HepG2 (cell line): ENCODE data around the gene FUT6. TPM values are rescaled to one million over a fixed set of nuclear protein-coding genes. Genes with fewer than 3 reads are reported as not detected.

ENCODE experiments used
- ATAC-seq: fragments of 200-7000 bp; cut with Tn5 transposase; 3 replicates; pipeline ENCODE4 v1.9.1; 2020; ENCODE audit warnings: mild to moderate bottlenecking, moderate library complexity
- BruUV-seq: library from RNA; stranded (reverse); fragments of 400-500 nt; replicated peaks from 2 replicates; lab custom pipeline; 2021; lab: Mats Ljungman, UMichigan
- CTCF ChIA-PET: fragments of 300-600 bp; formaldehyde crosslinking; extraction: SDS; loops from one replicate; lab custom pipeline; 2021; ENCODE audit warnings: low total read pairs, inconsistent platforms, low intra/inter-chr PET ratio; lab: Yijun Ruan, JAX
- POLR2A ChIA-PET: fragments of 350-600 bp; sonication (Branson Sonifier 250); formaldehyde crosslinking; loops from one replicate; lab custom pipeline; 2020; ENCODE audit warnings: antibody characterized with exemption, inconsistent platforms; lab: Yijun Ruan, JAX
- DNase-seq: peaks from one replicate; pipeline ENCODE4 v3.0.0-alpha.2; 2015; ENCODE audit warnings: low spot score
- FAIRE-seq: peaks from 3 replicates; lab custom pipeline; 2011; peaks lifted over from hg19 to GRCh38; lab: Jason Lieb, UNC
- H2AFZ ChIP-seq: one replicate; pipeline ENCODE4 v1.6.1; 2011; ENCODE audit warnings: low read length, inconsistent platforms
- H3K27ac ChIP-seq: fragments of 300-600 bp; 3 replicates; pipeline ENCODE4 v1.8.0; 2011; ENCODE audit warnings: mixed run types, mild to moderate bottlenecking, mixed read lengths, low read length, inconsistent platforms; ENCODE audit not compliant: insufficient read depth; ENCODE audit errors: extremely low read length
- H3K27me3 ChIP-seq, 2 experiments: fragments of 200-600 bp in 1 of 2; 2 replicates in 1 of 2; 3 replicates in 1 of 2; pipeline versions ENCODE4 v1.6.0 to v1.8.0; 2011; ENCODE audit warnings: low read length in 2 of 2, mild to moderate bottlenecking in 2 of 2, moderate library complexity in 2 of 2, inconsistent platforms in 1 of 2; ENCODE audit not compliant: insufficient read depth in 2 of 2, control insufficient read depth in 1 of 2
- H3K36me3 ChIP-seq, 2 experiments: fragments of 200-600 bp in 1 of 2; replicated peaks in 1 of 2; 2 replicates in 1 of 2; 3 replicates in 1 of 2; pipeline versions ENCODE4 v1.5.1 to v1.8.0; 2011; ENCODE audit warnings: low read length in 2 of 2, inconsistent platforms in 1 of 2; ENCODE audit not compliant: insufficient read depth in 2 of 2, control insufficient read depth in 1 of 2
- H3K4me1 ChIP-seq: 2 replicates; pipeline ENCODE4 v1.5.1; 2012; ENCODE audit warnings: low read length, inconsistent platforms; ENCODE audit not compliant: insufficient read depth
- H3K4me2 ChIP-seq: 2 replicates; pipeline ENCODE4 v1.6.0; 2011; ENCODE audit warnings: low read depth, low read length, inconsistent platforms
- H3K4me3 ChIP-seq, 3 experiments: fragments of 200-600 bp in 1 of 3; sonication (generic), shearing (Covaris generic) in 1 of 3; replicated peaks in 1 of 3; 2 replicates each; pipeline ENCODE4 v1.5.1; 2011 to 2016; ENCODE audit warnings: low read length in 3 of 3, inconsistent platforms in 2 of 3, low read depth in 2 of 3, mild to moderate bottlenecking in 2 of 3, control low read depth in 1 of 3, mixed read lengths in 1 of 3; ENCODE audit not compliant: insufficient read depth in 1 of 3
- H3K79me2 ChIP-seq: one replicate; pipeline ENCODE4 v1.6.1; 2011; ENCODE audit warnings: low read length, inconsistent platforms; ENCODE audit not compliant: insufficient read depth
- H3K9ac ChIP-seq: 2 replicates; pipeline ENCODE4 v1.6.0; 2011; ENCODE audit warnings: mild to moderate bottlenecking, low read depth, low read length, inconsistent platforms; ENCODE audit not compliant: insufficient read depth
- H3K9me3 ChIP-seq: 2 replicates; pipeline ENCODE4 v1.5.1; 2012; ENCODE audit warnings: mild to moderate bottlenecking, low read length
- H4K20me1 ChIP-seq: 2 replicates; pipeline ENCODE4 v1.6.0; 2011; ENCODE audit warnings: inconsistent platforms, mild to moderate bottlenecking, low read length, moderate library complexity; ENCODE audit not compliant: insufficient read depth
- AGO2 ChIP-seq: fragments of 200-400 bp; formaldehyde crosslinking; optimal IDR thresholded peaks from 2 replicates; pipeline ENCODE3; 2017; ENCODE audit warnings: mild to moderate bottlenecking, low read depth, low read length, moderate library complexity
- HOXA3 ChIP-seq: sonication (generic); formaldehyde crosslinking; IDR thresholded peaks from 2 replicates; pipeline ENCODE4 v1.5.0; 2020; ENCODE audit warnings: missing genetic modification reagents
- MATR3 ChIP-seq: sonication (generic); formaldehyde crosslinking; IDR thresholded peaks from 2 replicates; pipeline ENCODE4 v1.4.0; 2020; ENCODE audit warnings: missing genetic modification reagents
- PTBP1 ChIP-seq: fragments of 200-400 bp; formaldehyde crosslinking; IDR thresholded peaks from 2 replicates; pipeline ENCODE4 v1.6.1; 2018; ENCODE audit warnings: low read length, low read depth; ENCODE audit not compliant: poor library complexity, severe bottlenecking
- ZBTB38 ChIP-seq: sonication (generic); formaldehyde crosslinking; IDR thresholded peaks from 2 replicates; pipeline ENCODE4 v1.5.1; 2020; ENCODE audit warnings: mild to moderate bottlenecking, missing genetic modification reagents
- ZNF788 ChIP-seq: sonication (generic); formaldehyde crosslinking; IDR thresholded peaks from 2 replicates; pipeline ENCODE4 v1.5.0; 2020; ENCODE audit warnings: mild to moderate bottlenecking, missing genetic modification reagents, borderline replicate concordance
- ZSCAN22 ChIP-seq: sonication (generic); formaldehyde crosslinking; IDR thresholded peaks from 2 replicates; pipeline ENCODE4 v1.4.0; 2020; ENCODE audit warnings: mild to moderate bottlenecking, missing genetic modification reagents
- WGBS: methylation state at CpG from one replicate; pipeline ENCODE4 v1.1.6; 2017; ENCODE audit warnings: low lambda C conversion rate; 5-methylcytosine and 5-hydroxymethylcytosine counted together
- in situ Hi-C: cut with HindIII; loops from 2 replicates; pipeline ENCODE4 v1.10.0; 2017; ENCODE audit warnings: low pct_unique_long_range_greater_than_20kb; ENCODE audit not compliant: extremely low pct_ligation_motif_present
- intact Hi-C: fragments of 100-400 bp; cut with micrococcal nuclease; formaldehyde crosslinking; loops from one replicate; pipeline ENCODE4 v1.10.0; 2022; ENCODE audit not compliant: unreplicated experiment
- polyA plus RNA-seq, 8 experiments: library from polyadenylated mRNA; depleted of rRNA in 3 of 8; stranded (reverse) in 7 of 8; unstranded in 1 of 8; fragments of >200 nt; fragmentation: Illumina TruSeq in 4 of 8; extraction: Trizol in 4 of 8; gene quantifications; 2 replicates each; pipeline versions ENCODE4 v1.2.1 to v1.2.3, GENCODE V29; 2011 to 2016; ENCODE audit warnings: low read depth in 4 of 8, missing spikeins in 1 of 8, mixed read lengths in 1 of 8; ENCODE audit not compliant: insufficient read depth in 1 of 8
- total RNA-seq, 5 experiments: library from RNA; depleted of rRNA; stranded (reverse); fragments of >200 nt; fragmentation: Illumina TruSeq; extraction: Trizol; gene quantifications; 2 replicates each; pipeline ENCODE4 v1.2.3, GENCODE V29; 2016; ENCODE audit warnings: low read depth in 1 of 5
- TF ChIP-seq, protein P1 (sequence below): sonication (generic); formaldehyde crosslinking; IDR thresholded peaks from 2 replicates; pipeline ENCODE4 v1.4.0; 2020; ENCODE audit warnings: missing genetic modification reagents
- TF ChIP-seq, protein P2 (sequence below), 2 experiments: sonication (generic) in 1 of 2; formaldehyde crosslinking in 1 of 2; IDR thresholded peaks; 2 replicates each; pipeline versions ENCODE4 v1.4.0 to v1.6.1; 2016 to 2020; ENCODE audit warnings: borderline replicate concordance in 1 of 2, low read depth in 1 of 2, mild to moderate bottlenecking in 1 of 2, missing genetic modification reagents in 1 of 2

The FUT6 gene
- total and polyA plus RNA-seq, 2 of the 13 experiments (the other 11 are each of a cell fraction or from before 2014, with no cell fraction given) = 8.2 to 27.7 TPM

DNA sequence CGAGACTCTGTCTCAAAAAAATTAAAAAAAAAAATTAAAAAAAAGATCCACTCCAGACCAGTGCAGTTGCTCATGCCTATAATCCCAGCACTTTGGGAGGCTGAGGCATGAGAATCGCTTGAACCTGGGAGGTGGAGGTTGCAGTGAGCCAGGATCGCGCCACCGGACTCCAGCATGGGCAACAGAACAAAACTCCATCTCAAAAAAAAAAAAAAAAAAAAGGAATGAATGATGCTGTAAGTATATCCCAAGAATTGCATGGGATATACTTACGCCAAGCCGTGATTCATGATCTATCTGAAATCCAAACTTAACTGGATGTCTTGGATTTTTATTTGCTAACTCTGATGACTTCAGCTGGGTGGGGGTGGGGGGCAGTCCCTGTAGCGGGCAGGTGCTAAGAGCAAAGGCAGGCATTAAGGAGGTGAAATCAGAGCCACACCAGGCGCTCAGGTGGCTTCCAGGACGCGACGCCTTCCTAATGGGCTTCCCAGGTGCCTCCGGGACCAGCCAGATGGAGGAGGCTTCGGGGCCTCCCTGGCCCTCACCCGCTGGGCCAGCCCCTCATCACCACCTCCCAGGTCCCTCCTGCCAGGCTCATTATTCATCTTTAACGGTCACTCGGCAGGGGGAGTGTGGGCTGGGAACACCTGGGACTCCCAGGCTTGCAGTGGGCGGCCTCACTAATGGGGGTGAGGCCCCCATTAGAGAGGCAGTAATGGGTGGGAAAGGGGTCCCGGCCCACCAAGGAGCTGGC lies 42.2 kb upstream of the FUT6 start:
- Histone ChIP-seq H3K4me2 (no peak overlapping the region), H2AFZ (no peak overlapping the region), H3K4me3 (no peak overlapping the region), H3K4me1 (peaks cover 84% of the 10 kb centered on the region), H3K9ac (no peak overlapping the region), H3K36me3 (no peaks in the 10 kb centered on the region), H3K27me3 (no peaks in the 10 kb centered on the region), H3K9me3 (no peaks in the 10 kb centered on the region), H3K27ac (peak overlapping the region; percentile 40), H3K79me2 (no peaks in the 10 kb centered on the region), H4K20me1 (no peaks in the 10 kb centered on the region)
- ChIA-PET CTCF (no interaction called here), POLR2A (interaction anchor here (1.1 to 3.1 kb wide), 5 partner anchors 10 to 78 kb away, joined by 3 to 37 read pairs (median 8); partner anchors contain the start of genes FUT5 and FUT6)
- in situ Hi-C loops (no loop called here), intact Hi-C loops (no loop called here)
- 93% methylated on average over 18 of the region's 19 CpGs for WGBS
- BruUV-seq = no TSS peak
- ATAC-seq = no peak
- no peak for DNase-seq
- FAIRE-seq = no peak
- TF ChIP-seq HOXA3 = 0 out of 2 replicates have a peak, but pooled peaks have one; percentile 16
- no peak for TF ChIP-seq MATR3 (CRISPR knock-in tag)
- TF ChIP-seq ZSCAN22 = peak; percentile 90
- TF ChIP-seq, protein P1, sequence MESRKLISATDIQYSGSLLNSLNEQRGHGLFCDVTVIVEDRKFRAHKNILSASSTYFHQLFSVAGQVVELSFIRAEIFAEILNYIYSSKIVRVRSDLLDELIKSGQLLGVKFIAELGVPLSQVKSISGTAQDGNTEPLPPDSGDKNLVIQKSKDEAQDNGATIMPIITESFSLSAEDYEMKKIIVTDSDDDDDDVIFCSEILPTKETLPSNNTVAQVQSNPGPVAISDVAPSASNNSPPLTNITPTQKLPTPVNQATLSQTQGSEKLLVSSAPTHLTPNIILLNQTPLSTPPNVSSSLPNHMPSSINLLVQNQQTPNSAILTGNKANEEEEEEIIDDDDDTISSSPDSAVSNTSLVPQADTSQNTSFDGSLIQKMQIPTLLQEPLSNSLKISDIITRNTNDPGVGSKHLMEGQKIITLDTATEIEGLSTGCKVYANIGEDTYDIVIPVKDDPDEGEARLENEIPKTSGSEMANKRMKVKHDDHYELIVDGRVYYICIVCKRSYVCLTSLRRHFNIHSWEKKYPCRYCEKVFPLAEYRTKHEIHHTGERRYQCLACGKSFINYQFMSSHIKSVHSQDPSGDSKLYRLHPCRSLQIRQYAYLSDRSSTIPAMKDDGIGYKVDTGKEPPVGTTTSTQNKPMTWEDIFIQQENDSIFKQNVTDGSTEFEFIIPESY (CRISPR knock-in tag) = peak; percentile 57
- TF ChIP-seq PTBP1 = no peak
- peak; percentile 44; the same call in 1 of the 2 replicates for TF ChIP-seq ZBTB38 (CRISPR knock-in tag)
- TF ChIP-seq, protein P2, sequence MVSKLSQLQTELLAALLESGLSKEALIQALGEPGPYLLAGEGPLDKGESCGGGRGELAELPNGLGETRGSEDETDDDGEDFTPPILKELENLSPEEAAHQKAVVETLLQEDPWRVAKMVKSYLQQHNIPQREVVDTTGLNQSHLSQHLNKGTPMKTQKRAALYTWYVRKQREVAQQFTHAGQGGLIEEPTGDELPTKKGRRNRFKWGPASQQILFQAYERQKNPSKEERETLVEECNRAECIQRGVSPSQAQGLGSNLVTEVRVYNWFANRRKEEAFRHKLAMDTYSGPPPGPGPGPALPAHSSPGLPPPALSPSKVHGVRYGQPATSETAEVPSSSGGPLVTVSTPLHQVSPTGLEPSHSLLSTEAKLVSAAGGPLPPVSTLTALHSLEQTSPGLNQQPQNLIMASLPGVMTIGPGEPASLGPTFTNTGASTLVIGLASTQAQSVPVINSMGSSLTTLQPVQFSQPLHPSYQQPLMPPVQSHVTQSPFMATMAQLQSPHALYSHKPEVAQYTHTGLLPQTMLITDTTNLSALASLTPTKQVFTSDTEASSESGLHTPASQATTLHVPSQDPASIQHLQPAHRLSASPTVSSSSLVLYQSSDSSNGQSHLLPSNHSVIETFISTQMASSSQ (IDR thresholded peaks at IDR 0.05; ENCODE audit: low read depth) = no peak
- TF ChIP-seq, protein P2 (CRISPR knock-in tag; IDR thresholded peaks at IDR 0.05; ENCODE audit: borderline replicate concordance) = no peak
- TF ChIP-seq AGO2 = peak; percentile 40
- no peak for TF ChIP-seq ZNF788 (CRISPR knock-in tag)
- TF ChIP-seq, all 625 proteins: peak for 5
